CD4-positive, alpha-beta T cell treated with Interleukin-12 subunit alpha and Interleukin-12 subunit beta, for 1 hour (primary cell): ENCODE data around the gene PLXDC2.
"Not testable (repeated sequence)": the region's sequence is repeated elsewhere in the genome, so short reads cannot be mapped to it uniquely, and the experiment has no call there.

Source experiments
- DNase-seq: peaks from one replicate; pipeline ENCODE4 v3.0.0-alpha.2; 2020

The PLXDC2 gene

DNA sequence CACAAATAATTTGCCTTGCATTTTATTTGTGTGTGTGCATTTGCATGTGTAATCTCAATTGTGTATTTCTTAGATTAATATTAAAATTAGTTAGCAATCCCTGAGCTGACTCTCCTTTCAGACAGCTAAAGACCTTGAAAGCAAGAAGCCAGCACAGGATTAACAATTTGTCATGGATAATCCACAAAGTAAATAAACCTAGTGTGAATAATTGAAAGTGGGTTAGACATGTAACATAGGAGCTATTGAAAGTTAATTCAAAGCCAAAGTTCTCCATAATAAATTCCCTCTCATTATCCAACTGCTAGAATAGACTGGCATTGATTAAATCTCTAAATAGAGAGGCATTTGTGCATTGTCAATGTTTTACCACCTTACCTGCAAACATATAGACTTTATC is 326.1 kb downstream of the PLXDC2 start:
- no peak for DNase-seq

- DNase-seq = no peak
These were observed 328.0 kb downstream of the PLXDC2 start for GRCh38 chr10:20144268-20144667.

DNA sequence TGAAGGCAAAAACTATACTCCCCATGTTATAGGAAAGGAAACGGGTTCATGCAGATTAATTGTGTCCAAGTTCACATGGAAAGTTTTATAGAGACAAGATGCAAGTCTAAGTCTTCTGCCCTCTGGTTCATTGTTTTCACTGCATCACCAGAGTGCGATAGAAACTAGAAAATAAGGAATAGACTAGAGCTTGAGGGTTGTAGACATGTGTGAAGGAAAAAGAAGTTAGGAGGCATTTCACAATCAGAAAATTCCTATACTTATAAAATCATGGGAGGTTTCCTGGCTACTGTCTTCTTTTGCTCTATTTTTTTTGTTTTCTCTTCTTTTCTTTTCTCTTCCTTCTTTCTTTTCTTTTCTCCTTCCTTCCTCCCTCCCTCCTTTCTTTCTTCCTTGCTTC is 329.8 kb downstream of the PLXDC2 start:
- no peak for DNase-seq

GRCh38 chr10:20147684-20148083 is 331.5 kb downstream of the PLXDC2 start:
- no peak for DNase-seq

DNA sequence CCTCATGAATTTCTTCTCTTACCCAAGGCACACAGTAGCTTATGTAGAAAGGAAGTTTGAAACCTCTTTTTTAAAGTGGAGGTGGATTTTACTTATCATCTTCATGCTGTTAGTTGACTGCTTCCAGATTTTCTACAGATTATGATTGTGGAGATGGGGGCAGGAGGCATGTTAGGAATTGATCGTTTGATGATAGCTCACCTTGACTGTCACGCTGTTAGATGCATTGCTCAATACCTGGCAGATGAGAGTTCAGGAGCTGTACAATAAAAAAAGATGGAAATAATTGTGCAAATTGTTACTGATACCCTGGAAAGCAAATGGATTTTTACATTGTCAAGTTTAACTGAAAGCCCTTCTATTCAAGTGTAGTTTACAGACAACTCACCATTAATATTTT is 340.3 kb downstream of the PLXDC2 start:
- no peak for DNase-seq

DNA sequence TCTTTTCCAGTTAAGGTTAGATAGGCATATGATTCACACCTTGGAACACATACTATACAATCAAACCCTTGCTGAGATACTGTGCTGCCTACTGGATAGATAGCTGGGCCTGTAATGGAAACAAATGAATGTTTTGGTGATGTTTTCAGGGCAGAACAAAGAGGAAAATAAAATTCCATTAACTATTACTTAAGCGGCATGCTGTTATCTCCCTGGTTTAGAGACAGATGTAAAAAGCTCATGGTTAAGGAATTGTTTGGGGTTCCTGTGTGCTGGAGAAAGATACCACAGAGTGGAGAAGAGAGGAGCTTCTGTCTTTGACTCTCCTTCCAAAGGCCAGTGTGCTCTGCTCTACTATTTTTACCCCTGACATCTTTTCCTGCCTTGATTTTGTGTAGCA is 341.1 kb downstream of the PLXDC2 start:
- DNase-seq = no peak

- DNase-seq = no peak
These were observed 341.9 kb downstream of the PLXDC2 start for GRCh38 chr10:20158086-20158485.

- DNase-seq = no peak
These were observed 345.9 kb downstream of the PLXDC2 start for GRCh38 chr10:20162123-20162522.

- no peak for DNase-seq
These were observed 350.0 kb downstream of the PLXDC2 start for GRCh38 chr10:20166096-20166675.

- DNase-seq = no peak
These were observed 354.4 kb downstream of the PLXDC2 start for GRCh38 chr10:20170661-20171060.

- DNase-seq = no peak
These were observed 356.8 kb downstream of the PLXDC2 start for GRCh38 chr10:20173046-20173445.

DNA sequence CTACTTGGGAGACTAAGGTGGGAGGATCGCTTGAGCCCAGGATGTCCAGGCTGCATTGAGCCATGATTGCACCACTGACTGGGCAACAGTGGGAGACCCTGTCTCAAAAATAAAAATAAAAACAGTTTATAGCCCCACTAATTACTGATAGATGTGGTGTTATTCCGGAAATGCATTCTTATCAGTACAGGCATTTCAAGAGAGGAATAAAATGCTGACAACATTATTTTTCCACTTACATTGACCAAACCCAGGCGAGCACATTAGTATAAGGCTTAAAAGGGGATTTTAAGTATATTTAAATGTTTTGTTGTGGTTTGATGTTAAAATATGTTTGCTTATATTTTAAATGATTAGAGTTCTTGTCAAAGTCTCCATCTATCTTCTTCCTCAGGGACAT is 359.5 kb downstream of the PLXDC2 start:
- DNase-seq = no peak

- DNase-seq = no peak
These were observed 364.5 kb downstream of the PLXDC2 start for GRCh38 chr10:20180766-20181165.

GRCh38 chr10:20181434-20181833 is 365.2 kb downstream of the PLXDC2 start:
- DNase-seq = no peak

GRCh38 chr10:20185116-20185515 is 368.9 kb downstream of the PLXDC2 start:
- DNase-seq = no peak

GRCh38 chr10:20191392-20191791 is 375.2 kb downstream of the PLXDC2 start:
- not testable (repeated sequence) for DNase-seq

DNA sequence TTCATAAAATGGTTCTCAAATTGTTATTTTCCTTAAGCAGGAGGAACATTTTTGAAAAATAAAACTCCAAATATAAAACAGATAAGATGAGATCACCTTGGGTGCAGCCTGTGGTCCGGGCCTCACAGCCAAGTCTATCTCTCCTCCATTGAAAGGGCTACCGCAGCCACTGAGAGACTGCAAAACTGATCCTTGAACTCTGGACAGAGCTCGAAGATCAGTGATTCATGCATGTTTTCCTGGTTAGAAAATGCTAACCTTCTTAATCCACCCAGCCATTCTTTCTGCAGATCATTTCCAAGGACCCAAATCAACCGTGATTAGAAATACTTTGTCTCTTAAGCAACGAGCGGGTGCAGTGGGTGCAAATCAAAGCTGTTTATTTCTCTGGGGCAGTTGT is 378.8 kb downstream of the PLXDC2 start:
- no peak for DNase-seq

DNA sequence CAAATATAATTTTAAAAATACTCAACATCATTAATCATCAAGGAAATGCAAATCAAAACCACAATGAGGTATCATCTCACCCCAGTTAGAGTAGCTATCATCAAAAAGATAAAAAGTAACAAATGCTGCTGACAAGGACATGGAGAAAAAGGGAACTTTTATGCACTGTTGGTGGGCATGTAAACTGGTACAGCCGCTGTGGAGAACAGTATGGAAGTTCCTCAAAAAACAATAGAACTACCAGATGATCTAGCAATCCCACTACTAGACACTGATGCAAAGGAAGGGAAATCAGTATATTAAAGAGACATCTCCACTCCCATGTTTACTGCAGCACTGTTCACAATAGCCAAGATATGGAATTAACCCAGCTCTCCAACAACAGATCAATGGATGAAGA is 384.5 kb downstream of the PLXDC2 start:
- no peak for DNase-seq

- no peak for DNase-seq
These were observed 386.1 kb downstream of the PLXDC2 start for GRCh38 chr10:20202337-20202736.

DNA sequence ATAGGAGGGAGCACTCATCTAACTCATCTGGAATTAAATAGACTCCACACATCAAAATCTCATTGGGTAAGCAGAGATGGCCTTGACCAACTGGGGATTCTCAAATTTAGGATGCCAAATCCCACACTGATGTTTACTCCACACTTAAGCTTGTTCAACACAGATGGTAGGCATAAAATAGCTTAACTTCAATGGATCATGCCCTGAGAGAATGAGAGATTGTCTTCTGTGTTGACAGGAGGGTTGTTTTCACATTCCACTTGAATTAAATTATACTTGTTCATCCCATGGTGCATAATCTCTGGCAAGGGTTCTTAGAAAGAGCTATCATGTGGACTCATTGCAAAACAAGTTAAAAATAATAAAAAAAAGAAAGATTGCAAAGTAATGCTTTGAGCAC is 391.4 kb downstream of the PLXDC2 start:
- DNase-seq = no peak

DNA sequence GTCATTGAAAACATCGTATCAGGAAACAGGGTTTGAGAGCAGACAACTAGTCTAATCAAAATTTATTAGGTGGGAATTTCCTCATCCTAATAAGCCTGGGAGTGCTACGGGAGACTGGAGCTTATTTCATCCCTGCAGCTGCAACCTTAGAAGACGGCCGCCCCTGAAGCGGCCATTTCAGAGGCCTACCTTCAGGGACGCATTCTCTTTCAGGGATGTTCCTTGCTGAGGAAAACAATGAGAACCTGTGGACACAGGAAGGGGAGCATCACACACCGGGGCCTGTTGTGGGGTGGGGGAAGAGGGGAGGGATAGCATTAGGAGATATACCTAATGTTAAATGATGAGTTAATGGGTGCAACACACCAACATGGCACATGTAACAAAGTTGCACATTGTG is 392.9 kb downstream of the PLXDC2 start:
- DNase-seq = not testable (repeated sequence)

- DNase-seq = no peak
These were observed 399.4 kb downstream of the PLXDC2 start for GRCh38 chr10:20215547-20216152.

DNA sequence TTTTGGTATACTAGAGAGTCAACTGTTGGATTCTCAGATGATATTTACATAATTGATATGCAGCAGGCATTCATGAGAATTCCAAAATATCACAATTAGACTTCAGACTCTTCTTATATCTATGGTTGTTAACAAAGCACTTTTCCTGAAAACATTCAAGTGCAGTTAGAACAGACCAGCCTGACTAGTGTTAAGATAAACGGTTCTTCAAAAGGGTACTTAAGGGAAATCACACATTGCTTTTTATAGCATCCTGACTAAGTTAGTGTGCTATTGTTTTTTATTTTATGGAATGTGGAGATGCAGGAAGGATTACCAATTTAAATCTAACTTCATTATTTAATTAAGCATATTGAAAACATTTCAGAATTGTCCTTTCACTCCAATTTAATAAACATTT is 405.1 kb downstream of the PLXDC2 start:
- DNase-seq = no peak

DNA sequence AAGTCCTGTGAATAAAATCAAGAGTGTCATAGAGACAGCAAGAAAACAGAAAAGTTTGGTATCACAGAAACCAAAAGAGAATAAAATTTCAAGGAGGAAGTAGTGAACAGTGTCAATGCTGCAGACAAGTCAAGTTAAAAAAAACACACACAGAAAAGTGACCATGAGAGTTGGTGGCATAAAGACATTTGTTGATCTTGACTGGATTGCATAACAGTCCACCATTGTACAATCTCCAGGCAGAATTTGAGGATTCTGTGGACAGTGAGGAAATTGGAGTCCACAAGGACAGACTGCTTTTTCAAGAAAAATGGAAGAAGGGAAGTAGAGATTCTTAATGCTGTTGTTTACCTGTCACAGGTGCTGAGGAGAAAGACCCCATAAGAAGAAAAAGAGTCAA is 412.5 kb downstream of the PLXDC2 start:
- no peak for DNase-seq

- DNase-seq = no peak
These were observed 416.0 kb downstream of the PLXDC2 start for GRCh38 chr10:20232079-20232705.
